Uterus (tissue), 4 donors: ENCODE measurements around the gene SLC9A7. TPM values are rescaled to one million over a fixed set of nuclear protein-coding genes. Genes with fewer than 3 reads are reported as not detected.

ENCODE experiments used
- DNase-seq, 2 donors: peaks; one replicate each; pipeline ENCODE4 v3.0.0-alpha.2; 2019 to 2020
- H3K27ac ChIP-seq, 2 donors: fragments of 200-600 bp; sonication (generic); 1 replicate in 1 of 2; 2 replicates in 1 of 2; pipeline ENCODE4 v1.5.1; 2016 to 2018
- H3K27me3 ChIP-seq, 2 donors: fragments of 200-600 bp; sonication (generic); one replicate each; pipeline ENCODE4 v1.5.1; 2018 to 2019; ENCODE audit warnings: control low read depth in 1 of 2
- H3K36me3 ChIP-seq, 2 donors: fragments of 200-600 bp; sonication (generic); one replicate each; pipeline ENCODE4 v1.5.1; 2019; ENCODE audit warnings: control low read depth in 1 of 2
- H3K4me1 ChIP-seq, 2 donors: fragments of 200-600 bp; sonication (generic); one replicate each; pipeline ENCODE4 v1.5.1; 2018 to 2019; ENCODE audit warnings: control low read depth in 1 of 2
- H3K4me3 ChIP-seq, 2 donors: fragments of 200-600 bp; sonication (generic); 1 replicate in 1 of 2; 2 replicates in 1 of 2; pipeline ENCODE4 v1.5.1; 2018 to 2019; ENCODE audit warnings: mild to moderate bottlenecking in 1 of 2
- H3K9me3 ChIP-seq, 2 donors: fragments of 200-600 bp; sonication (generic); one replicate each; pipeline ENCODE4 v1.5.1; 2019; ENCODE audit warnings: control low read depth in 1 of 2
- CTCF ChIP-seq, 4 experiments: fragments of 200-600 bp in 2 of 4; fragments of 450-650 bp in 2 of 4; sonication (generic) in 2 of 4; IDR thresholded peaks; one replicate each; pipeline ENCODE4 v1.5.1; 2016 to 2019; ENCODE audit warnings: antibody characterized with exemption in 4 of 4, mild to moderate bottlenecking in 2 of 4, moderate library complexity in 1 of 4
- POLR2A ChIP-seq, 2 donors: fragments of 450-650 bp; IDR thresholded peaks; one replicate each; pipeline ENCODE4 v1.6.1; 2016; ENCODE audit warnings: antibody characterized with exemption in 2 of 2, mild to moderate bottlenecking in 1 of 2, moderate library complexity in 1 of 2
- intact Hi-C: fragments of 100-400 bp; cut with DNase I; formaldehyde crosslinking; loops from one replicate; pipeline ENCODE4 v1.15.1; 2023; ENCODE audit warnings: low total_unique reads
- total RNA-seq, 4 donors: library from RNA; depleted of rRNA in 3 of 4; stranded (reverse); fragments of >200 nt in 3 of 4; gene quantifications; one replicate each; pipeline versions ENCODE4 v1.1.0 to v1.2.4, GENCODE V29; 2014 to 2023
- donor health status: DM: yes; HTN: yes; CAD: no.

Gene SLC9A7
- total RNA-seq, 4 donors from 2014 or later = 0.51 to 6.4 (median 3.3) TPM

DNA sequence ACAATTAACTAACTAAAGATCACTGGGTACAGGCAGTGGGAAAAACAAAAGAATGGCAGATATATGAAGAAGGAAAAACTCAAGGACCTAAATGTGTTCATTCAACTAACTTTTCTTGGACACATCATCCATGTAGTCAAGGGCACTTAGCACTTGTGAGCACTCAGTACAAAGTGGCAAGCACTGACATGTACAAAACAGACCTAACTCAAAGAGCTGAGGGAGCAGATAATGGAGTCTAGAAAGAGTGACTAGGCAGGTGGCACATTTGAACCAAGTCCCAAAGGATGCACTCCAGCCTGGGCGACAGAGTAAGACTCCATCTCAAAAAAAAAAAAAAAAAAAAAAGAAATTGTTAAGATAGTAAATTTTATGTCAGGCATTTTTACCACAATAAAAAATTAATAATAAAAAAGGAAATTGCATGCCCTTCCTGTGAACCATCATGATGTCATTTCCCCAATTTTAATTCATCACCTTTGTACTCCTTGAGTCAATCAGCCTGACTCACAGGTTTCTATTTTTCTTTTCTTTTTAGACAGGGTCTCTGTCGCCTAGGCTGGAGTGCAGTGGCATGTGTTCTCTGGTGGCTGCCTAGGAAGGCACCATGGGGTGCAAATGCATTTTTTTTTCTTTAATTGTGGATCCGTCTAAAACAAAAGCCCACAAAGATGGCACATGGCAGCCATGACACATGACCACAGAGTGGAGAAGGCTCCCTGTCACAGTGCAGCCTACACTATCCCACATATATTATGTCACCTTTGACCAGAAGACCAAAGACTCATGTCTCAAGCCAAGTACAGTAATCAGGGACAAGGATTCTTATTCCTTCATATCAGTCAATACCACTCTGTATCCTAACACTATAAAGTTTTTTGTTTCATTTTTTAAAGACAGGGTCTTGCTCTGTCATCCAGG, 93.4 kb downstream of the SLC9A7 start:
- intact Hi-C loops = no loop called here

DNA sequence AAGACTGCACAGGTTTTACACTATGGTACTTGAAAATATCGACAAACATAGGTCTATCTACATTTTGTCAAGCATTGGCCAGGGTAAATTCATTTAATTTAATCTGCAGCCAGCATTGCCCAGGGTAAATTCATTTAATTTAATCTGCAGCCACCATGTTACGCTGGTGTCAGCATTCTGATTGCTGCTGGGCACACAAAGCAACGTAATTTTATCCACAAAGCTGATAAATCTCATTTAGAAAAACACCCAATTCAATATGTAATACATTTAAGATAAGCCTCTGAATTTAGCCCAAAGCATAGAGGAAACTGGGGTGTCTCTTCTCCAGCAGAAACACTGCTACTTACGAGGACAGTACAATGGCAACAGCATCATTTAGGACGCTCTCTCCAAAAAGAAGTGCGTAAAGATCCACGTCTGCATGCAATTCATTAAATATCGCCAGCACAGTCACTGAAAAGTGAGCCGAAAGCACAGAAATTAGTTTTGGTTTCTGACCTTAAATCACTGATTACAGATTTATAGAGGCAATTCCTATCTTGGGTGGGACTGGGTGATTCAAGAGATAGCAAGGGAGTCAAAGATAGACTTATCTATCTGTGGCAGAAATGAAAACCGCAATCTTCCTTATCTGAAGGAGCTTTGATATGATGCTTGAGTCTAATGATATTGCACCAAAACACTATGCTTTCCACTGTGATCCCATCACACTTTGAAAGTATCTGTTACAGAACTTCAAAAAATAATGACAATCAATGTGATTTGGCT, 96.5 kb downstream of the SLC9A7 start:
- no peak for DNase-seq
- TF ChIP-seq POLR2A (IDR thresholded peaks at IDR 0.05) (no peak), CTCF (IDR thresholded peaks at IDR 0.05) (no peak)
- no peaks in the 10 kb centered on the region for H3K27me3 ChIP-seq
- H3K27ac ChIP-seq = no peak overlapping the region
- intact Hi-C loops = no loop called here
- H3K9me3 ChIP-seq = no peaks in the 10 kb centered on the region
- H3K4me3 ChIP-seq = no peak overlapping the region
- no peaks in the 10 kb centered on the region for H3K4me1 ChIP-seq
- H3K36me3 ChIP-seq = no peaks in the 10 kb centered on the region

More for the DNA sequence above, 93.4 kb downstream of the SLC9A7 start:
- Histone ChIP-seq H3K36me3 (no peaks in the 10 kb centered on the region), H3K4me1 (no peaks in the 10 kb centered on the region), H3K9me3 (no peaks in the 10 kb centered on the region), H3K27ac (no peak overlapping the region), H3K4me3 (no peak overlapping the region), H3K27me3 (no peaks in the 10 kb centered on the region)
- TF ChIP-seq CTCF (IDR thresholded peaks at IDR 0.05) = no peak
- no peak for TF ChIP-seq POLR2A (IDR thresholded peaks at IDR 0.05)
- no peak for DNase-seq

DNA sequence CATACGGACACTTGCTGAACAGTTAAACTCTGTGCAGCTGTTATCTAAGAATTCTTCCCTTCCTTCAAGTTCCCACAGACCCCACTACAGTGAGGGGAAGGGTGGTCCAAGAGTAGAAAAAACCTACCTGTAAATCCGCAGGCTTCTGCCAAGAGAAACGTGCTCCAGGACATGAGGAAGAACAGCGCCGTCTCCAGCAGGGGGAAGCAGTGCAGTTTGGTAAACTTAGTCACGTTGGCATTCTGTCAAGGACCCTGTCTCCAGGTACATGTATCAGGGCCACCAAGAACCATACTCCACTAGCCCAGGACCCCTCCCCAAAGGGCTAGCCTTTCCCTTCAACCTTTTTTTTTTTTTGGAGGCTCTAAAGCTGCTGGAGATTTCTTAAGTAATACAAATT, 105.4 kb downstream of the SLC9A7 start:
- Histone ChIP-seq H3K9me3 (no peaks in the 10 kb centered on the region), H3K27ac (no peak overlapping the region), H3K27me3 (no peaks in the 10 kb centered on the region), H3K36me3 (no peaks in the 10 kb centered on the region), H3K4me1 (no peaks in the 10 kb centered on the region), H3K4me3 (no peak overlapping the region)
- intact Hi-C loops = no loop called here
- no peak for TF ChIP-seq POLR2A (IDR thresholded peaks at IDR 0.05)
- TF ChIP-seq CTCF (IDR thresholded peaks at IDR 0.05) = no peak
- DNase-seq = no peak

DNA sequence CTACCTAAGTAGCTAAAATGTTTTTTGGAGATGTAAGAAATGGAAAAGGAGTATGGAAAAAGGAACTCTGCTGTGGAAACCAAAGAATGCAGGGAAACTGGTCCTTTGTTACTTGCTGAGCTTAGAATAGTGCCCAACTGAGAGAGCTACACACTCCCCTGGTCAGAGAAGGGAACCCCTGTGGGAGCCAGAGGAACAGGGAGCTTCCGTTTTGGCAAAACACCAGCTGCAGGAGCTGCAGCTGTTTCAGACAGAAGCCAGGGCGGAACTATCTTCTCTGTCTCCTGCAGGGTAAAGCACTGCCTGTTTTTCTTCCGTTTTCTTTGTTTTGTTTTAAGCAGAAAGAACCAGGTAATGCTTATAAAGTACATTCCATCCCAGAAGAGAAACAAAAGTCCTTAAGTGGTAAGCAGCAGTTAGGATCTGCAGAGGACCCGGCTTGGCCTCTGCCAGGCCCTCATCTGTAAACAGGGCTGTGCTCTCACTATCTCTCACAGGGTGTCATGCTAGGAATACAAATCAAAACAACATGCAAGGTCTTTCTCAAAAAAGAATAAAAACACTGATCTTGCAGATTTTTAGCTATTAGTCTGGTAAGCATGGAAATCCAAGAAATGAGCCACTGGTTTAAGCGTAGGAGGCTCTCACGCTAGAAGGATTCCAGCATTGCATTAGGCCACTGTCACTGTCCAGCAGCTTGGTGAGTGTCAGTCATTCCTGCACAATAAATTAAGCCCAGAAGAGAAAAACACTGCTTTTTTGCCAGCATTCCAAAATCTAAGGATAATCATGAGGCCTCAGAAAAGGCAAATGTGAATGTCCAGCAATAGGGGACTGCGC, 109.3 kb downstream of the SLC9A7 start:
- Histone ChIP-seq H3K27me3 (no peaks in the 10 kb centered on the region), H3K9me3 (no peaks in the 10 kb centered on the region), H3K36me3 (no peaks in the 10 kb centered on the region), H3K4me1 (no peaks in the 10 kb centered on the region), H3K4me3 (no peak overlapping the region), H3K27ac (no peak overlapping the region)
- DNase-seq = peak; percentile 30 to 37
- intact Hi-C loops = no loop called here
- no peak for TF ChIP-seq POLR2A (IDR thresholded peaks at IDR 0.05)
- TF ChIP-seq CTCF (IDR thresholded peaks at IDR 0.05) = no peak
